GM21825 (cell line): Measurements from ENCODE around the gene UBAC2.
"Not testable (repeated sequence)": the region's sequence is repeated elsewhere in the genome, so short reads cannot be mapped to it uniquely, and the experiment has no call there.

Experiments used
- ATAC-seq: cut with Tn5 transposase; IDR thresholded peaks from one replicate; pipeline ENCODE4 v1.9.1; 2021; ENCODE audit warnings: mild to moderate bottlenecking, moderate library complexity; ENCODE audit not compliant: unreplicated experiment

UBAC2 gene

DNA sequence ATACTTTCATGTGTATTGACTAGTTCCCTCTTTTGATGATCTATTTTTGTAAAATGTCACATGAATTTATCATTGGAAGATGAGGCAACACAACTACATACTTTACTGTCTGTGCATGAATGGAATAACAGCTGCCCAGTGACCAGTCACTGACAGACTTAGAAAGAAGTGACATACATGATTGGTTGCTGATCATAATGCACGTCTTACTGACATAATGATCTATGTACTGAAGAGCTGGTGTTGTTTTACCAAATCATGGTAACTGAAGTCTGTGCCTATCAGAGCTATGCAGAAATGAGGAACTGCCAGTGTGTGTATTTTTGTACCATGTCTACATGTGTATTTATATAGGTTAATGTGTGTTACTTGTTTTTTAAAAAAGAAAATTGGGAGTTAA, 31.1 kb downstream of the UBAC2 start:
- ATAC-seq, result no peak

DNA sequence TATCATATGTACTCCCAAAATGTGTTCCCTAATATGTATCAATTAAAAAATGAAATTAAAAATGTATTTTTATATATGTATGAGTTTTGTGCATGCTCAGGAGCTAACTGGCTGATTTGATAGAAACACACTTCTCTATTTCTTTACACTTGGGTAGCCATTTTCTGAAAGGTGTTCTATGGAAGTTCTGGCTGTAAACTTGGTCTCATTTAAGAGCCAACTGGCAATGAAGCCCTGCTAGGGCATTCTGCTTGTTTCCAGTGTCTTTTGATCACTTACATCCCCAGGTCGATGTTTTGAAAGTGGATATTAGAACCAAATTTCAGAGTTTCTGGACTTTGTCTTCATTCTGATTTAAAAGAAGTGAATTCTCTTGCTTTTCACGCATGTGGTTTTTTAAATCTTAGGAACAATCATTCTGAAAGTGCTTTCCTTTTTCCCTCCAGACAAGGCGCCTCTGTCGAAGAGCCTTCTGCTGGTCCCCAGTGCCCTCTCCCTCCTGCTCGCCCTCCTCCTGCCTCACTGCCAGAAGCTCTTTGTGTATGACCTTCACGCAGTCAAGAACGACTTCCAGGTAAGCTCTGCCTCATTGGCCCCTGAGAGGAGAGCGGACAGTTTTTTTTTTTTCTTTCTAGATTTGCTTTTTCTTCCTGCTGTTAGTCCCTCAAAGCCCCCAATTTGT, 37.5 kb downstream of the UBAC2 start:
- peak; percentile 73 for ATAC-seq

- no peak for ATAC-seq
Measured at GRCh38 chr13:99246100-99246499, 45.4 kb downstream of the UBAC2 start.

DNA sequence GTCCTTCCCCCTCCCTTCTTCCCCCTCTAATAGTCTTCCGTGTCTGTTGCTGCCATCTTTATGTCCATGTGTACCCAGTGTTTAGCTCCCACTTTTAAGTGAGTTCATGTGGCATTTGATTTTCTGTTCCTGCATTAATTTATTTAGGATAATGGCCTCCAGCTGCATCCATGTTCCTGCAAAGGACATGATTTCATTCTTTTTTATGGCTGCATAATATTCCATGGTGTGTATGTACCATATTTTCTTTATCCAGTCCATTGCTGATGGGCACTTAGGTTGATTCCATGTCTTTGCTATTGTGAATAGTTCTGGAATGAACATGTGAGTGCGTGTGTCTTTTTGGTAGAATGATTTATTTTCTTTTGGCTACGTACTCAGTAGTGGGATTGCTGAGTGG, 48.5 kb downstream of the UBAC2 start:
- not testable (repeated sequence) for ATAC-seq

- ATAC-seq, result not testable (repeated sequence)
Measured at GRCh38 chr13:99249606-99250005, 49.0 kb downstream of the UBAC2 start.

DNA sequence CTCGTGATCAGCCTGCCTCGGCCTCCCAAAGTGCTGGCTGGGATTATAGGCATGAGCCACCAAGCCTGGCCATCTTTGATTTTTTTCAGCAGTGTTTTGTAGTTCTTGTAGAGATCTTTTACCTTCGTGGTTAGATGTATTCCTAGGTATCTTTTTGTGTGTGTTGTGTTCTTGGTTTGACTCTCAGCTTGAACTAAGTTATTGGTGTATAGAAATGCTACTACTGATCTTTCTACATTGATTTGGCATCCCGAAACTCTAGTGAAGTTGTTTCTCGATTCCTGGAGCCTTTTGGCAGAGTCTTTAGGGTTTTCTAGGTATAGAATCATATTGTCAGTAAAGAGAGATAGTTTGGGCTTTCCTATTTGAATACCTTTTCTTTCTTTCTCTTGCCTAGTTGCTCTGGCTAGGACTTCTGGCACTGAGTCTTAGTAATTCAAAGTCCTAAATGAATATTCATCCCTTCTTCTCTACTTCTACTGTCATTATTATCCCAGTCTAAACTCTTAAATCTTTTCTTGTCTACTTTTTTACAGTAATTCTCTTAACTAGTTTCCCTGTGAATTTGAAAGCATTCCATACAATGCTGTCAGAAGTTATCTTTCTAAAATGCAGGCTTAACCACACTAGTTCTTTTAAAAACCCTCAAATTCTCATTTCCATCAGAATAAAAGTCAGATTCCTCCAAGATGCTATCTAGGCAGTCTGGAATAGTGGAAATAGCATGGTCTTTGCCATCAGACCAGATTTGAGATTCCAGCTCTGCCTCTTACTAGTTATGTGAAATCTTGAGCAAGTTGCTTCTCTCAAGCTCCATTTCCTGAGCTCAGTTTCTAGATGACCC, 50.5 kb downstream of the UBAC2 start:
- no peak for ATAC-seq

- ATAC-seq, result no peak
Measured at GRCh38 chr13:99251921-99252320, 51.3 kb downstream of the UBAC2 start.

DNA sequence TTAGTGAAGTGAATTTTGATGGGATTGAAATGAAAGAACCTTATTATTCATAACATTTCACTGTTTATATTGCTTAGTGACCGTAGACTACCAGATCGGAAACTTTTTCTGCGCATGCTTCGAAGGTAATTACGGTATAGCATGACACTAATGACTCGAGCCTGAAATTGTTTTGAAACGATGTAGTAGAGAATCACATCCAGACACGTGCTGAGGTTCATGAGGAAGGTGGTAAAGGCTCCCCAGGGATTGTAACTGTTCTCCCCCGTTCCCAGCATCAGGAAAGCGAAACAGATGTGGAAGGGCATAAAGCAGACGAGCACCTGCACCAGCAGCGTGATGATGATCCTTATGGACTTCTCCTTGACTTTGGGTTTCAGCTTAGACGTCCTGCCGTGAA, 54.2 kb downstream of the UBAC2 start:
- no peak for ATAC-seq

- no peak for ATAC-seq
Measured at GRCh38 chr13:99255271-99255670, 54.6 kb downstream of the UBAC2 start.

GRCh38 chr13:99256283-99256682, 55.6 kb downstream of the UBAC2 start:
- ATAC-seq, result no peak

GRCh38 chr13:99256709-99257108, 56.1 kb downstream of the UBAC2 start:
- no peak for ATAC-seq

- ATAC-seq, result no peak
Measured at GRCh38 chr13:99257291-99257690, 56.6 kb downstream of the UBAC2 start.

- peak; percentile 91 for ATAC-seq
Measured at GRCh38 chr13:99258210-99258860, 57.7 kb downstream of the UBAC2 start, which contains the start of gene GPR18. Gene GPR18 (minus strand): TSS chr13:99258379. CDS start chr13:99255872, 2,507 bp downstream.

GRCh38 chr13:99258946-99259345, 58.3 kb downstream of the UBAC2 start:
- peak; percentile 64 for ATAC-seq

- ATAC-seq, result no peak
Measured at GRCh38 chr13:99260216-99260615, 59.6 kb downstream of the UBAC2 start.

DNA sequence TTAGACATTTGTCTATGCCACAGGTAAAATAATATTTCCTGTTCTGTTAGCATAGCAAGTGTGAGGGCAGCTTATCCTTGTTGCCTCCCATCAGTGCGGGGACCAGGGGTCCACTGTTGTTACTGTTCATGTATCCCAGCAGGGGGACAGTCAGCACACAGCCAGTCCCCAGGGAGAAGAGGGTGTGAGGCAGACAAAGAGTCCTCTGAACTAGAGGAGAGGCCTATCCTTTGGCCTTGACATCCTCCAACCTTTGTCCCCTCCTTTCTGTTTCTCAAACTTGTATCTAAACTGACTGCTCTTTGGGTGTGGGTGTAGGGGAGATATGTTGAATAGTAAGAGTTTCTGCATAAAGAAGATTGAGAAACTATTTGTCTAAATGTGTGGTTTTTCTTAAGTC, 60.4 kb downstream of the UBAC2 start:
- no peak for ATAC-seq

DNA sequence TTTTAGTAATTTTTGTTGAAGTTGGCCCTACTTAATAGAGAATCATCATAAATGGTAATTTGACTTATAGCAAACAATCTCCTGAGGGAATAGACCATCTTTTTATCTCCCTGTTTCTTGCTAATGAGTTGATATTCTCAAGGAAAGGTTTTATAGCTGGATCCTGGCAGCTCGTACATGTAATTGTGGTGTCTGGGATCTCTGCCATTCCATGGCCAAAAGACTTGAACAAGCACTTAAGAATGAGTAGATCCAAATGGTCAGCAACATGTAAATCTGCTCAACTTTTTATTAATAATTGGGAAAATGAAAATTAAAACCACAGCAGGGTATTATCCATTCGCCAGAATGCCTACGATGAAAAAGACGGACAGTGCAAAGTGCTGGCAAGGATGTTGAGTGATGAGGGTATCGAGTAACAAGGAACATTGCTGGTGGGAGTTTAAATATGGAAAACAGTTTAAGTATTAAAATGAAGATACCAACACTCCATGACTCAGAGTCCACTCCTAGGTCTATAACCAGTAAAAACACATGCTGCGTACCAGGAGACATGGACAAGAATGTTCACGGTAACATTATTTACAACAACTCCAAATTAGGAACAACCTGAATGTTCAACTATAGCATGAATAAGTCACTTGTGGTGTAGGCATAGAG, 62.6 kb downstream of the UBAC2 start:
- no peak for ATAC-seq

DNA sequence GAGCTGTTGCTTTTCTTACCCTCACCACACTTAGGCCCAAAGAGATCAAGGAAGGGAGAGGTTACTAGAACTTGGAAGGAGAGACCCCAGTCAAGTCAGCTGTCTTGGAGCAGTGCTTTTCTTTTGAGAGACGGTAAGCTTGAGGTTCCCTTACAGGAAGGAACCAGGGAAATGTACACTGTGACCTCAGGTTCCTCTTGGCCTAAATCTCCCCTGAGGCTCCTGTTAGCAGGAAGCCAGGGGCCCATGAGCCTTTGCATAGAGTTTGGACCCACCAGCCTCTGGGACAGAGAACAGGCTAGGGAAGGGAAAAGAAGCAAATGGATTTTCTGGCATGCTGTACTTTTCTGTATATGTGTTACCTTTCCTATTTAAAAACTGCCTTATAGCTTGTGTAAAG, 63.4 kb downstream of the UBAC2 start:
- ATAC-seq, result no peak

DNA sequence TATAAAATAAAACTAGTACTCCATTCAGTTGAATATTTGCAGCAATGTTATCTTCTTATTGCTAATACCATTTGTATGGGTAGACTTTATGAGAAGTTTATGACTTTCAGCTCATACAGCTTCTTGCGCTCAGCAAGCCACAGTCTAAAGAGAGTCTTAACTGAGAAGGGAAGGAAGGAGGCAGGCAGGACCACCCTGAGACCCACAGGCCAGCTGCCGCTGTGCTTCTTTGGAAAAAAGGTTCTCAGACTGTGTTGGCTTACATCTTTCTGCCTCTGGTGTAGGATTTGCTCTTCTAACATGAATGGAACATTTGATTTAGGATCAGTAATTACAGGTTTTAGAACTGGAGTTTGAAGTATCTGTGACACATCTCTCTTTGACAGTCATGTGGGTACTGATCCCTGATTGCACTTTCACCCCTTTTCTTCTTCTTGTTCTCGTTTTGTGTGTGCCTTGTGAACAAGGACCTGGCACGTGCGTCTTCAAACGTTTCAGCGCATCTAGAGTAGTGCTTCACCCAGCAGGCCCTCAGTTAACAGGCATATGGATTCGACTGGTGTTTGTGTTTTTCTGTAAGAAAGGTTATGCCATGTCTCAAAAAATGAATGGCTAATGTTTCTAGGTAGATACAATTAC, 64.6 kb downstream of the UBAC2 start:
- ATAC-seq, result no peak

DNA sequence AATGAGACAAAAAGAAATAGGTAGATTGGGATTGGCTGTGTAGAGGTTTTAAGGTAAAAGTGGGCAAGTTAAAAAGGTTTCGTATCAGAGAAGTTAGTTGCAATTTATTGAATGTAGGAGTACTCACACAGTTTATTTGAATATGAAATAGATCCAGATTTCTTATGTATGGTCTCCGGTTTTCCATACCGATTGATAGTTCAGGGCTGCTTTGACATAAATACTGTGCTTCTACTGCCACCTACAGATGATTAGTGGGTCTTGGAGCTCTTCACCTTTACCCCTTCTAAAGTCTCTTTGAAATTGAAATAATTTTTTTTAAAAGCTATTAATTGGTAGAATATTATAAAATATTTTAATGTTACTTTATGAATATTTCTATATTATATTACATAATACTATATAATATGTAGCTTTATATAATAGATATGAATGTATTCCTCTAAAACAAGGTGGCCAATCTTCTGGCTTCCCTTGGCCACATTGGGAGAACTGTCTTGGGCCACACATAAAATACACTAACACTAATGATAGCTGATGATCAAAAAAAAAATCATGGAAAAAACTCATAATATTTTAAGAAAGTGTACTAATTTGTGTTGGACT, 65.3 kb downstream of the UBAC2 start:
- no peak for ATAC-seq
